GM12878 (cell line): ENCODE data around the gene TLCD3B. TPM values are rescaled to one million over a fixed set of nuclear protein-coding genes. Genes with fewer than 3 reads are reported as not detected.
A peak's percentile ranks its signal among the peaks of the same experiment; 100 is the strongest.

Source experiments
- EP300 ChIP-seq, 2 experiments: fragments of 150-350 bp in 1 of 2; IDR thresholded peaks; 2 replicates each; pipeline ENCODE4 v1.6.1; 2011 to 2012; ENCODE audit warnings: low read depth in 2 of 2, low read length in 2 of 2, borderline replicate concordance in 1 of 2, improper control_type of control experiment in 1 of 2, inconsistent platforms in 1 of 2; ENCODE audit not compliant: control insufficient read depth in 1 of 2
- PBX3 ChIP-seq: IDR thresholded peaks from 2 replicates; pipeline ENCODE4 v1.6.1; 2011; ENCODE audit warnings: mild to moderate bottlenecking, low read depth, low read length, moderate library complexity; ENCODE audit not compliant: insufficient replicate concordance
- PKNOX1 ChIP-seq: fragments of 450-650 bp; IDR thresholded peaks from 2 replicates; pipeline ENCODE4 v1.6.1; 2016; ENCODE audit warnings: mild to moderate bottlenecking
- TAF1 ChIP-seq: IDR thresholded peaks from 2 replicates; pipeline ENCODE4 v1.6.1; 2011; ENCODE audit warnings: mild to moderate bottlenecking, low read depth, low read length, borderline replicate concordance
- TCF7 ChIP-seq: IDR thresholded peaks from 2 replicates; pipeline ENCODE4 v1.6.1; 2014; ENCODE audit warnings: antibody characterized with exemption, borderline replicate concordance
- ZNF687 ChIP-seq: fragments of 450-650 bp; IDR thresholded peaks from 2 replicates; pipeline ENCODE4 v1.6.1; 2017; ENCODE audit warnings: mild to moderate bottlenecking, moderate library complexity
- polyA plus RNA-seq, 11 experiments: library from polyadenylated mRNA; depleted of rRNA in 4 of 11; unstranded in 6 of 11; stranded (reverse) in 5 of 11; fragments of >200 nt; fragmentation: Nextera tagmentation in 4 of 11; fragmentation: Illumina TruSeq in 1 of 11; extraction: Ambion mirVana in 4 of 11; extraction: Trizol in 1 of 11; gene quantifications; 1 replicate in 1 of 11; 2 replicates in 10 of 11; pipeline versions ENCODE4 v1.2.1 to v1.2.3, GENCODE V29; 2011 to 2016; ENCODE audit warnings: inconsistent platforms in 2 of 11, missing spikeins in 2 of 11, low read depth in 1 of 11
- total RNA-seq, 4 experiments: library from RNA; depleted of rRNA in 3 of 4; stranded (reverse); fragments of >200 nt in 3 of 4; fragmentation: Illumina TruSeq in 1 of 4; extraction: Trizol in 1 of 4; gene quantifications; 2 replicates each; pipeline versions ENCODE4 v1.2.1 to v1.2.3, GENCODE V29; 2013 to 2021

TLCD3B gene
- total and polyA plus RNA-seq, 10 of the 15 experiments (the other 5 are each of a cell fraction or from before 2014, with no cell fraction given): 0.05 to 0.51 (median 0.18) TPM; not detected in 4

GRCh38 chr16:29995324-29995910 is 35.7 kb downstream of the TLCD3B start, which contains the start of gene HIRIP3 (continued):
- TF ChIP-seq PBX3: peak; percentile 77
- TF ChIP-seq TCF7: peak; percentile 41; the same call in 1 of the 2 replicates
- peak; percentile 91 for TF ChIP-seq PKNOX1
- peak; percentile 86 for TF ChIP-seq ZNF687
- TF ChIP-seq EP300 (IDR thresholded peaks at IDR 0.05; ENCODE audit: borderline replicate concordance in 1 of 2, control insufficient read depth in 1 of 2, low read depth in 2 of 2, low read length in 2 of 2): 0 out of 4 replicates have a peak, but pooled peaks have one; percentile 16 to 19
- TF ChIP-seq TAF1: peak; percentile 82; the same call in 1 of the 2 replicates
- TF ChIP-seq, all 136 proteins: peak for 30
